ENCODE data around the gene RSPH6A.
A peak's percentile ranks its signal among the peaks of the same experiment; 100 is the strongest.

The RSPH6A gene

DNA sequence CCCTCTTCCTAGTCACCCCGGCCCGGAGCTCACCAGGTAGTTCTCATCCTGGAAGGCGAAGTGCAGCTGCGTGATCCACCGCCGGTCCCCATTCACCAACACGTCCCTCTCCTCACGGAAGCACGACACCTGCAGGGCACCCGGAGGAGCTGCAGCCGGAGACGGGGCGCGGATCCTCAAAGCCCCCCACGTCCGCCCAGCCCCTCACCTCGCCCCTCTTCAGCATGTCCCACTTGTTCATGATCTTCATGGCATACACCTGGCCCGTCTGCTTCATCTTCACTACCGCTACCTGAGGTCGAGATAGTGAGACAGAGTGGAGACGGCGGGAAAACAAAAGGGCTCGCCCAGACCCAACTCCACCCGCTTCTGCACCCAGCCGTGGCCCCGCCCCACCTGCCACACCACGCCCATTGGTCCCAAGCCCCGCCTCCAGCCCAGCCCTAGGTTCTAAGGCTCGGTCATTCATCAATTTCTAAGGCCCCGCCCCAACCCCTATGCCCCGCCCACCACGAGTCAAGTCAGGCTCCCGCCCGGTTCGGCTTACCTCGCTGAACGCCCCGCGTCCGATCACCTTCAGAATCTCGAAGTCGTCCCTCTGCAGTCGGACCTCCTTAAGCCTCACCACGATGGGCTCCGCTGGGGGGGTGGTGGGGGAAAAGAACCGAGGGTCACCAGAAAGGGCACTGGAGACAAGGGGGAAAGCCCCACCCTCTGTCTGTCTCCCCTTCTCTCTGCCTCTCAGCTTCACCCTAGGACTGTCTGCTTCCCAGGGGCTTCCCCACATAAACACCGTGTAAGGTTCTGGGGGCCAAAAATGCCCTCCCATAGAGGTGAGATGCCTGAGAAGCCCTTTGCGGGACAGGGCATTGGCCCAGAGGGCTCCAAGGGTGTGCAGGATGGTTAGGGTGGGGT lies 35.6 kb downstream of the RSPH6A start:
- peak; percentile 95 for DNase-seq

DNA sequence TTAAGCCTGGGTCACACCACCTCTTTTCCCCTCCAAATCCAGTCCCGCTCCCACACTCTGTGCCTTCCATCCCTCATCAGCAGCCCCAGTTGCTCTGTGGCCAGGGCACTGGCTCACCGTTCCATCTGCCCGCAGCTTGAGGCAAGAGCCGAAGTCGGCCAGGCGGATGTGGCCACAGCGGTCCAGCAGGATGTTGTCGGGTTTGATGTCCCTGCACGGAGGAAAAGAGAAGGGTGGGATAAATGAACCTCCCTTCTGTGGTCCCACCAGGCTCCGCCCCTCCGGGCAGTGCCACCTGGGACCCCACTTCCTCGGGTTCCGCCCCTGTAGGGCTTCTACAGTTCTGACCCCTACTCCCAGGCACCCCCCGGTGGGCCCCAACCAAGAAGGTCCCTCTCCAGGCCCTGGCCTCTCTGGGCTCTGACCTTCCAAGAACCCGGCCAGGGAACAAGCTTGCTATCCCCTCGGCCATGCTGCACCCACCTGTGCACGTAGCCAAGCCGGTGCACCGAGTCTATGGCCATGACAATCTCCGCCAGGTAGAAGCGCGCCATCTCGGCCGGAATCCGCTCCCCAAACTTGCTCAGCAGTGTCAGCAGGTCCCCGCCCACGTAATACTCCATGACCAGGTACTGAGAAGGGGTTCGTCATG lies 37.0 kb downstream of the RSPH6A start:
- DNase-seq: no peak

DNA sequence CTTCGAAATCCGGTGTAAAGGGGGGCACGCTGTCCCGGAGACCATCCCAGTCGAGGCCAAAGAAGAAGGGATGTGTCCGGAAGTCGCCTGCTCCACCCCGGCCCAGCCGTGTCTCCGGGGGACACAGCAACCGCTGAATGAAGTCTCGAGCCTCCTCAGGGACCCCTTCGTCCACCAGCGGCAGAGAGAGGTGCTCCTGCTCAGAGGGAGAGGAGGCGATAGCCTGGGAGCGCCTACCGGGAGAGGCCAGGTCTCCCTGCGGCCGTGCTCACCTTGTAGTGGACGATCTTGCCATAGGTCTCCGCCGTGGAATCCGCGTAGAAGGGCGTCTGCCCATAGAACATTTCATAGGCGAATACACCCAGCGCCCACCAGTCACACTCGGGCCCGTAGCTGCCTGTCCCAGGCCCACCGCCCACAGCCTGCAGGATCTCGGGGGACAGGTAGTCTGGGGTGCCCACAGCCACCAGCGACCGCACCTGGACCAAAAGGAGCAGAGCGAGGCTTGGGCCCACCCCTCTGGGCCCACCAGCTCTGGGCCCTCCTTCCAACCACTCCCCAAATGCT lies 37.6 kb downstream of the RSPH6A start:
- DNase-seq: no peak

DNA sequence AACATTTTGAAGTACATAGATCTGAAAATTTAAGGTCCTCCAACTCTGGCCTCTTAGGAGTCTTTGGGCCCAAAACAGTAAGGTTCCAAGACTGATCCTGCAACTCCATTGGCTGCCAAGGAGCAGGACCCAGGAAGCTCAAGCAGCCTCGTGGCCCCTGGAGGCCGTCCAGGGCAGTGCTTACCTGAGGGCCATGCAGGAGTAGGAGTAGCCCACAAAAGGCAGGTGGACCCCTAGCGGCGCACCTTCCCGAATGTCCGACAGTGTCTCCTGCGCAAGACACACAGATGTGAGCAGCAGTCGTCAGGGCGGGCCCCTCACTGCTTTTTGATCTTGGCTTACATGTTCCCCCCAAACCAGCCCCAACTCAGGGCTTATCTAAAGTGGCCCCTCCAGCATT lies 40.3 kb downstream of the RSPH6A start:
- no peak for DNase-seq

DNA sequence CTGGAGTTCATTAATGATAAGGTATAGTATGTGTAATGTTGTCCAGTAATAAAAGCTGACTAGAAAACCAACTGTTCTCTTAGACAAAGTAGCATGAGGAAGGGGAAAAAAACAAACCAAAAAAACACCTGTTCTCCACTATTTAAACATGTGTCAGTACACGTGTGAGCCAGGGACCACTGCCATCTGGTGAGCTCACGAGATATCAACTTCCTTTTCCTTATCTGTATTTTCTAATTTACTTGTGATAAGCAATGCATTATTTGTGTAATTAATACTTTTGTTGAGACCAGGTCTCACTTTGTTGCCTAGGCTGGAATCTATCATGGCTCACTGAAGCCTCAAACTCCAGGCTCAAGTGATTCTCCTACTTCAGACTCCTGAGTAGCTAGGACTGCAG lies 41.7 kb downstream of the RSPH6A start:
- no peak for DNase-seq

DNA sequence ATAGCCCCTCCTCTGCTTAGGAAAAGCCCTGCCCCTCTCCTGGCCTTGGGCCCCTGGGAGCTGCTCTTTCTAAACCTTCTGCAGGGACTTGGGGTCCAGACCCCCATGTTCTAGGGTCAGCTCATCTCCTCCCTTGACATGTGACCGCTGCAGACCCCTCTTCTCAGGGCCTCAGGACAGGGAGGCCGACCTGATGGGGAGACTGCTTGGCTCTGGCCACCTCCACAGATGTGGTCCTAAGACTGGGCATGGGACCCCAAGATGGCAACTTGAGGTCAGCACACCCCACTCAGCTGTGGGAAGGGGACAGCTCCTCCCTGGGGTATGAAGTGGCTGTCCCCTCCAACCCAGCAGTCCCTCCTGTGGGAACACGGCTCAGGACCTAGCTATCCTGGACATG lies 42.2 kb downstream of the RSPH6A start:
- DNase-seq: no peak

DNA sequence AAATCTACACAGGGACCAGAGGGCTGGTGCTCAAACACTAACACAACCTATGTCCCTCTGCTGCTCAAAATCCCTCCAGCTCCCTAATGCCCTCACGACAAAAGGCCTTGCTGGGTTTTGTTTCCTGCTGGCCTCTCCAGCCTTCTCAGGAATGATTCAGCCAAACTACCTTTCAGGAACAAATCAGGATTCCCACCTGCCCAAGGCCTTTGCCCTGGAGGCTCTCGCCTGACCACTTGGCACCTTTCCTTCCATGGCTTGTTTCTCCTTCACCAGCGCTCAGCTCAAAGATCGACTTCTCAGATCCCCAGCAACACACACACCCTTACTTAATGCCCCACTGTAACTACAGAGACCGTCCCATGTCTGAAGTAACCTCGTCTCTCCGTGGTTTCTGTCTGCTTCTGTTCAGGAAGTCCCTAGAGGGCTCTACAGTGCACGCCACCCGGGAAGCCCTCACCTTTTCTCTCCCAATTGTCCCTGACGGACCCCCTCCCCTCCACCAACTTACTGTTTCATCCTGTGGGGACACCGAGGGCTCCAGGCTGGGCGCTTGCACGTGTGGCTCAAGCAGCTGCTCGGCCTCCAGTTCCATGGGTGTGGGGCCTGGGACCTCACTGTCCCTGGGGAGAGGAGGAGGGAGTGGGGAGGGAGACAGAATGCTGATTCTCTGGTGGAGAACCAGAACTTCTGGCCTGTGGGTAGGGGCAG lies 42.8 kb downstream of the RSPH6A start:
- no peak for DNase-seq

DNA sequence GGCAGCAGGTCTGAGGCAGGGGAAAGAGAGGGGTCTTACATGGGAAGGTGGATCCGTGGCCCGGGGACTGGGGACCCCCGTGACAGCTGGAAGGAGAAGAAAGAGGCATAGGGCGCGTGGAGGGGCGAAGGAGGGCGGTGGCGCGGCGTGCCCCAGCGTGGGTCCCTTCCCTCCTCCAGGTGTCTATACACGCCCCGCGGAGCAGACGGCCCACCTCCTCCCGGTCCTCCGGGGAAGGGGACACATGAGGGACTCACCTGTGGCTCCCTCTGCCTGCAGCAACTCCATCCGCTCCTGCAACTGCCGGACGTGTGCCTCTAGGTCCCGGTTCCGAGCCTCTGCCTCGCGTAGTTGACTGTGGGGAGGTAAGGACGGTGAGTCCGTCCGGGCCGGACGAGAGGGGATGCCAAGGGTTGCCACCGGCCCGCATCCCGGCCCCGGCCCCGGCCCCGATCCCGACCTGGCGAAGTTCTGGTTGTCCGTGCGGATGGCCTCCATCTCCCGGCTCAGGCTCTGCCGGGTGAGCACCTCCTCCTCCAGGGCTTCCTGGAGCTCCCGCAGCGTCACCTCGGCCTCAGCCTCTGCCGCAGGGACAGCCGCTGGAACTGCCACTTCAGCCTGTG lies 43.7 kb downstream of the RSPH6A start:
- no peak for DNase-seq

DNA sequence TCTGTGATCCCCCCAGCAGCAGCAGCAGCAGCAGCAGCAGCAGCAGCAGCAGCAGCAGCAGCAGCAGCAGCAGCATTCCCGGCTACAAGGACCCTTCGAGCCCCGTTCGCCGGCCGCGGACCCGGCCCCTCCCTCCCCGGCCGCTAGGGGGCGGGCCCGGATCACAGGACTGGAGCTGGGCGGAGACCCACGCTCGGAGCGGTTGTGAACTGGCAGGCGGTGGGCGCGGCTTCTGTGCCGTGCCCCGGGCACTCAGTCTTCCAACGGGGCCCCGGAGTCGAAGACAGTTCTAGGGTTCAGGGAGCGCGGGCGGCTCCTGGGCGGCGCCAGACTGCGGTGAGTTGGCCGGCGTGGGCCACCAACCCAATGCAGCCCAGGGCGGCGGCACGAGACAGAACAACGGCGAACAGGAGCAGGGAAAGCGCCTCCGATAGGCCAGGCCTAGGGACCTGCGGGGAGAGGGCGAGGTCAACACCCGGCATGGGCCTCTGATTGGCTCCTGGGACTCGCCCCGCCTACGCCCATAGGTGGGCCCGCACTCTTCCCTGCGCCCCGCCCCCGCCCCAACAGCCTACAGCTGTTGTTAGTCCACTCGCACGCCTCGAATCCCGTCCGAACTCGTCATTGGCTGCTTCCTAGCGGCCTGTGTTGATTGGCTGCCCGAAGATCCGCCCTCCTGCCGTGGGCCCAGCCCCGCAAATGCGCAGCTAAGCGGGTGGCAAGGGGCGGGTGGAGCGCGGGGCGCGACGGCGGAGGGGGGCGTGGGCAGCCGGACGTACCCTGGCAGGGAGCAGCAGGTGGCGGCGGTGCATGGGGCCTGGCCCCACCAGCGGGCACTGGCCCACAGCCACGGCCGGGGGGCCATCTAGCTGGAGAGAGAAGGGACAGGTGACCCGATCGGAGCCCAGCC lies 44.7 kb downstream of the RSPH6A start:
- peak; percentile 93 for DNase-seq

DNA sequence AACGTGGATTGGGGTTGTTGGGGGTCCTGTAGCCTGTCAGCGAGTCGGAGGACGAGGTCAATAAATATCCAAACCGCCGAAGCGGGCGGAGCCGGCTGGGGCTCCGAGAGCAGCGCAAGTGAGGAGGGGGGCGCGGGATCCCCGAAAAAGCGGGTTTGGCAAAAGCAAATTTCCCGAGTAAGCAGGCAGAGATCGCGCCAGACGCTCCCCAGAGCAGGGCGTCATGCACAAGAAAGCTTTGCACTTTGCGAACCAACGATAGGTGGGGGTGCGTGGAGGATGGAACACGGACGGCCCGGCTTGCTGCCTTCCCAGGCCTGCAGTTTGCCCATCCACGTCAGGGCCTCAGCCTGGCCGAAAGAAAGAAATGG lies 45.3 kb downstream of the RSPH6A start:
- peak; percentile 28 for DNase-seq

DNA sequence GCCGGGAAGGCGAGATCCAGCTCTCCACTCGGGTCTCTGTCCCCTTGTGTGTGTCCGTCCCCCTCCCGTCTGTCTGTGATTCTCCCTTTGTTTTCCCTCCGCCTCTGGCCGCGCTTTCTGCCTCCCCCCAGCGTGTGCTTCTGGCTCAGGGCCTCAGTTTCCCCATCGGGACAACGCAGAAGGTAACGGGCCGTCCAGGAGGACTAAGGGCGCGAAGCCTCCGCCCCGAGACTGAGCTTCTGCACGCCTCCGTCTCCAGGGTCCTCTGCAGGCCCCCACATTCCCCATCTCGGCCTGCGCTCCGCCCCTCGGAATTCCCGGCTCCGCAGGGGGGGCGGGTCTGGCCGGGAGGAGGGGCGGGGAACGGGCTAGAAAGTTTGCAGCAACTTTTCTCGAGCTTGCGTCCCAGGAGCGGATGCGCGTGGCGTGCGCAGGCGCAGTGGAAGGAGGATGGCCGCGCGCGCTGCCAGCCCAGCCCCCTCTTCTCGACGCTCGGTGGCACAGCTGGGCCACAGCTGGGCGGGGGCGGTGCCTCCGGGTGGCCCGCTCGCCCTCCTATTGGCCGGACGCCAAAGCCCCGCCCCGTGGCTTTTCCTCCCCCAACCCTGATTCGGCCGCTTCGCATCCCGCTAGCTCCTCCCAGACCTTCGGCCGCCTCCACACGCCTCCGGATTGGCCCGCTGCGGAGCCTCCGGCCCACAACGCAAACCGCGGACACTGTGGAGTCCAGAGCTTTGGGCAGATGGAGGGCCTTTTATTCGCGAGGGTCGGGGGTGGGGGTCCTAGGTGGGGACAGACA lies 45.9 kb downstream of the RSPH6A start, which contains the start of gene SIX5:
Gene SIX5, minus strand, starts transcription at position 269 of the 799 bp plus-strand sequence. CDS start 408 bp downstream, outside the sequence.
- peak; percentile 98 for DNase-seq

DNA sequence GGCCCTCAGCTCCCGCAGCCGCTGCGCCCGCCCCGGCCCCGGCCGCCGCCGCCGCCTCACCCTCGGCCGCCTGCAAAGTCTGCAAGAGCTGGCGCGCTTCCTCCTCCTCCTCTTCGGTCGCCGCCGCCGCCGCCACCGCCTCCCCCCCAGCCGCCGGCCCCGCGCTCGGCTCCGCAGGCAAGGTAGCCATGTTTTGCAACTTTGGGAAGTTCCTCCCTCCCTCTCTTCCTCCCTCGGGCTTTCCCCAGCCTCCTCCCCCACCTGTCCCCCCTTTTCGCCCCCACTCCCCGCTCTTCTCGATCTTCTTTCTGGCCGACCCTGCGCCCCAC lies 46.5 kb downstream of the RSPH6A start:
- DNase-seq: peak; percentile 42

DNA sequence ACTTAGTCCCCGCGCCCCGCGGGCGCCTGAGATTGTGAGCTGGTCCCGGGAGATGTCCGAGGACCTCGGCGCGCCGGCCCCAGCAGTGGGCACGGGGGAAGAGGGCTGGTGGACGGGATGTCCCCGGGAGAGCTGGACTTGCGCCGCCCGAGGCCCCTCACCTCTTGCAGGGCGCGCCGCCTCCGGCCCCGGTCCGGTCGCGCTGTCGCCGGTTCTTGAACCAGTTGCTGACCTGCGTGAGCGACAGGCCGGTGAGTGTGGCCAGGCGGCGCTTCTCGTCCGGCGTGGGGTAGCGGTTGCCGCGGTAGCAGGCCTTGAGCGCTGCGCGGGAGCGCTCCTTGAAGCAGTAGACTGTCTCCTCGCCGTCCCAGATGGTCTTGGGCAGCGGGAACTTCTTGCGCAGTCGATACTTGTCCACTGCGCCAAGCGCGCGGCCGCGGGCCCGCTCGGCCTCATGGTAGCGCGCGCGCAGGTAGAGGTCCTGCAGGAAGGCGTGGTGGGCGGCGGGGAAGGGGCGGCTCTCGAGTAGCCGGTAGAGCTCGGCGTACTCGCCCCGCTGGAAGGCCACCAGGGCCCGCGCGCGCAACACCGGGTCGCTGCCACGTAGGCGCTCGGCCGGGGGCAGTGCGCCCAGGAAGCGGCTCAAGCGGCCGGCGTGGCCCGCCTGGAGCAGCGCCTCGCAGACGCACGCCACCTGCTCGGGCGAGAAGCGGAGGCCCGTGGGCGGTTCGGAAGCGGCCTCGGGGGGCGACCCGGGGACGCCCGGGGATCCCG lies 47.0 kb downstream of the RSPH6A start:
- no peak for DNase-seq

DNA sequence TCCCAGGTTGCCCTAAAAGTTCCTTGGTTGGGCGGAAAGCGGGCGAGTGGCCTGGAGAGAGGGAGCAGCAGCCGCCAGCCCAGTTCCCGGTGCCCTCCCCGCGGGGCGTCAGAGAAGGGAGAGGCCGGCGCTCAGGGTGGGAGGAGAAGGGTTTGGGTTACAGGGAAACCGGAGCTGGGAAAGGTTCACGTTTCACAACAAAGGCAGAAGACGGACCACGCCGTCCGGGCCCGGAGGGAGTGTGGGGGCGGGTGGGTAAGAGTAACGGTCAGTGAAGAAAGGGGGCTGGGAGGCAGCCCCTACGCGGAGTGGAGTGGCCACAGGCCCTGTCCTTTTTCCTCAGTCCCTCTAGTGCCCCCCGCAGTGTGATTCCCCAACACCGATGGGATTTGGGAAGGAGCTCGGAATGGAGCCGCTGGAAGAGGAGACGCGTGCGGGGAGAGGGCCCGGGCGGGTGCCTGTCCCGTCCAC lies 47.7 kb downstream of the RSPH6A start:
- no peak for DNase-seq

DNA sequence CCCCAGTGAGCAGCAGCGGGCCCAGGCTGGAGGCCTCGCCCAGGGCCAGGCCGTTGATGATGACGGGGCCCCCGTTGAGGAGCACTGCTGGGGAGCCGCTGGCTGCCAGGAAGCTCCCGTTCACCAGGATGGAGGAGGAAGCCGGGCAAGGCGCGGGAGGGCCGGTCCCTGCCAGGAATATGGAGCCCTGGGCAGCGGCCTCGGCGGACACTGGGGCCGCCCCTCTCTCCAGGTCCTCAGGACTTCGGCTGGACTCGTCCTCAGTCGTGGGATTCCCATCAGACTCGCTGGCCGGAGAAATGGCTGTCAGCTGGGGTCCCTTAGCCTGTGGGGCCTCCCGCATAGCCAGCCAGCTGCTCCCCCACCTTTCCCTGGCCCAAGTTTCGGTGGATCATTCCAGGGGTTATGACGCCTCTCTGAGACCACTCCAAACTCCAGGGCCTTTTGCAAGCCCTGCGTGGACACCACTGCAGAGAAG lies 48.2 kb downstream of the RSPH6A start:
- DNase-seq: no peak

DNA sequence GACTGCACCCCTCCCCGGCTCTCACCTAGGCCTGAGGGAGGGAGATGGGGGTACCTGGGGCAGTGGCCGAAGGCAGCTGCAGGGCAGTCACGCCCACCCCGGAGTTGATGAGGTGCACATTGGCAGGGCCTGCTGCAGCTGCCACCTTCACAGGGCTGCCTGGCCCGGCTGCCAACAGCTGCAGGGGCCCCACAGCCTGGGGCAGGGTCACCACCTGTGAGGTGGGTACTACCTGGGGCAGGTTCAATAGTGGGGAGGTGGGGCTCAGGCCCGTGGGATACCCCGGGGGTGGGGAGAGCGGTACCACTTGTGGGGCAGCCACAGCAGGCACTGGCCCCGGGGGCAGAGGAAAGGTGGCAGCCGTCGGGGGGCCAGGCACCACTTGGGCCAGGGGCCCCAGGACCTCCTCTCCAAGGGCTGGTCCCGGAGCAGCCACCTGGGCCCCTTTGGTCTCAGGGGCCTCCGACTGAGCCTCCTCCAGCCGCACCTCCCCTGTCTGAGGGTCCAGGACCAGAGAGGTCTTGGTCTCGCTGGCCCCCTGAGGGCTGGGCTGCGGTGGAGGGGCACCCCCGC lies 48.7 kb downstream of the RSPH6A start:
- no peak for DNase-seq

DNA sequence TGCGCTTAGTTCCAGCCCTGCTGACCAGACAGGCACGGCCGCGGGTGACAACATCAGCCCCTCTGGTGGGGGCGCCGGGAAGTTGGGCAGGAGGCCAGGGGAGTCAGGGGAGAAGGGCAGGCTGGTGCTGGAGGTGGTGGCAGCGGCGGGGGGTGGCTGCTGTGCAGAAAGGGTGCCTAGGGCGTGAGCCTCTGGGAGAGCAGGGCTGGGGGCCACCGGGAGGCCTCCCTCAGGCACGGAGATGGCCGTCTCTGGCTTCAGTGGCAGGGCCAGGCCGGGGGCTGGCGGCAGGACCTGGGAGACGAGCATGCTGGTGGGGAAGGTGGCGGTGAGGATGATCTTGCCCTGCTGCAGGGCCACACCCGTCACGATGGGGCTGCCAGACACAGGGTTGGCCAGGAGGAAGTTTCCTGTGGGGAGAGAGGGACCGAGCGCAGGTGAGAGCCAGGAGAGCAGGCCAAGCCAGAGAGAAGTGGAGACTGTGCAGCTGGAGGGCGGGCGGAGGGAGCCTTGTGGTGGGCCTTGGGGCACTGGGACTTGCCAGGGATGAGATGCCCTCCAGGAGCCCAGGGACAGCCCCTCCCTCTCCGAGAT lies 49.3 kb downstream of the RSPH6A start:
- no peak for DNase-seq

DNA sequence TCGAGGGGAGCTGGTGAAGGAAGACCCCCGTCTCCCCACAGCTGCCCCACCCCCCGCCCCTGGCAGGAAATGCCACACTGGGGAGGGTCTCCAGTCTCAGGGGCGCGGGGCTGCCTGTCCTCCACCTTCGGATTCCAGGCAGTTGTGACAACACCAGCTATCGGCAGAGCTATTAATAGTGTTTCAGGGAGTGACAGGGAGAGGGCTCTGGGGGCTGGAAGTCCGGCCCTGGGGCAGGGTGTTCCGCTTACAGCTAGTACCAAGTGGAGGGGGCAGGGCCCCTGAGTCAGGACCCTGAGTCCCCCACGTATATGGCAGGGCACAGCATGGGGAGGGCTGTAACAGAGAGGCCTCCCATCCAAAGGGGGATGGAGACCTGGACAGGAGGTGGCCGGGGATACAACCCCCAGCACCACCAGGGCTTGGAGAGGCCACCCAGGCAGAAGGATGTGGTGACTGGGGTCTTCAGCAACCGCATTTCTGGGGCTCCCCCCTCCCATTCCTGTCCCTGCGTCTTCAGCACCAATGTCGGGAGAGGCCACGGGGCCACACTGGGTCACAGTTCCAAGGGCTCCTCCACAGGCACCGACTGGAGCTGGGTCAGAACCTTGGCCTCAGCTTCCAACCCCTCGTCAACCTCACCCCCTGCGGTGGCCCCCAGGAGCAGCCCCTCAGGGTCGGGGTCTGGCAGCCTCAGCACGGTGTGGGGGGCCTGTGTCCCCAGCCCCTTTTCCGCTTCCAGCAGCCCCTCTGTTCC lies 50.0 kb downstream of the RSPH6A start:
- DNase-seq: no peak

Data from activated CD4-positive, alpha-beta T cell treated with anti-CD3 and anti-CD28 coated beads, Interleukin-2, amount 50 U/mL, for 16 hours (primary cell).